Measurements from ENCODE around the gene CHRM2.

Gene CHRM2

DNA sequence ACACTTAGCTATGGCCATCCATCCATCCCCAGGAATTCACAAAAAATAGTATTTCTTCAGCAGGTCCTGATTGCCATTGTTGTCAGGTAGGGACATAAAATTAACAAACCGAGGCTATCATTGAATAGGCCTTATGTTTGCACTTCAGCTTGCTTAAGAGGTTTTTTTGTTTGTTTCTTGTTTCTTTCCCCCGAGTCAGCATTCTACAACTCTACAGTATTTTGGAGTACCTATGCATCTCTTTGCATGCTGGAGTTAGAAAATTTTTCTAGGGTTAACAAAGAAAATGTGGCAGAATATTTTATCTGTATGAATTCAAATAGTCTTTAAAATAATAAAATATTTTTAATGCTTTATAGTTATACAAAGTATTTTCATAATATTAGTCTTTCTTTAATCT is 26.3 kb downstream of the CHRM2 start:
- DNase-seq, result no peak

DNA sequence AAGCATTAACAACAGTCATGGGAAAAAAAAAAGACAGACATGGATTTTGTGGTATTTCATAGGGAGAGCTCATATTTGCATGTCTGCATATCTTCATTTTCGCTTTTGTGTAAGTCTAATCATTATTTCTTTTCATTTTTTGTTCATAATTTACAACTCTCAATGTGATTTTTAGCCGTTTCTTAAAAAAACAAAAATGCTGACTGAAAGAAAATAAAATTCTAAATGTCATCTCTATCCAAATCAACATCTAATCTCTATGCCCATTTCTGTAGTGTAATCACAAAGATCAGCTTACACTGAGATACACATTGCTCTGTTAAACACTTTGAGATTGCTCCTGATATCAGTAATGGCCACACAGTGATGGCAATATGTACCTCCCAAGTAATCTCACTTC is 29.2 kb downstream of the CHRM2 start:
- no peak for DNase-seq

DNA sequence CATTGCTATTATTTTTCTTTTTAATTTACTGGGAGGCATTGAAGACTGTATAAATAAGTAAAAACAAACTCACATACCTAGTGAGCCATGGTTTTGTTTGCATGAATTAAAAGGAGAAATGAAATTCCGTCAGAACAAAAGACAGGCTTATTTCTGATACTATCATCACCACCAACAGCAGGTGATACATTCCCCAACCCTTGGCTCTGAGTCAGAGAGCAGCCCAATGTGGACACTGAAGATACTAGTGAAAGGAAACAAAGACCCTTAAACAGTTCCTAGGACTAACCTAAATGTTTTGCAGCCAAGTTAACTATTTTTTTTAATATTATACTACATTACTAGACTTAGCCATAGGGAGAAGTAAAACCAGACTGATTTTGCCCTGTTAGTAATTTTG is 31.6 kb downstream of the CHRM2 start:
- DNase-seq, result no peak

DNA sequence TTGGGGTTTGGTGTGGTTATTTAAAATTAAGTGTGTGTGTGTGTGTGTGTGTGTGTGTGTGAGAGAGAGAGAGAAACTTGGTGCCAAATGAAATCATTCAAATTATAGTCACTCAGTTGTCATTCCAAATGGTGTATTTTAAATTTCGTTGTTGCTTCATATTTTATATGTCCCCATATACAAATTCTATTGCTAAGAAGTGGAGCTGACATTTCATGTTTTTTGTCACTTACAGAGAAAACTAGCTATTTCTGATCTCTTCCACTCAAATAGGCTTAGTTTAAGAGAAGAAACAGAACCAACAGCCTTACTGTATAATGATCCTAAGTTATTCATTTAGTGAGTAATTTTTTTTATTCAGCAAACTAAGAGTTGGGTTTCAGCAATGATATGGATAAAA is 42.3 kb downstream of the CHRM2 start:
- no peak for DNase-seq

DNA sequence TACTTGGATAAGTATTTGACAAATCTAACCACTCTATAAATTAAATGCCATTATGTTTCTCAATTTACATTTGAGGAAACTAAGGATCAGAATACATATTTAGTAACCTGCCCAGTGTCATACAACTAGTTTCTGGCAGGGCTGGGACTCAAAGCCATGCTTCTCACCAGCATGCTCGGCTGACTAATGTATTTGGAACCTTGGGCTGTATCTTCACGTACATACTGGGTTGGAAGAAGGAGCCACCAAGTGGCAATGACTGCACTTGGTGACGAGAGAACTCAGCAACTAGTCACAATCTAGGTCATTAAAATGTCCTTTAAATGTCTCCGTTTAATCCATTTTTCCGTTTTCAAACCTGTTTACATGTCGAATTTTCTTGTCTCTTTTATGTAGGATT is 42.9 kb downstream of the CHRM2 start:
- no peak for DNase-seq

DNA sequence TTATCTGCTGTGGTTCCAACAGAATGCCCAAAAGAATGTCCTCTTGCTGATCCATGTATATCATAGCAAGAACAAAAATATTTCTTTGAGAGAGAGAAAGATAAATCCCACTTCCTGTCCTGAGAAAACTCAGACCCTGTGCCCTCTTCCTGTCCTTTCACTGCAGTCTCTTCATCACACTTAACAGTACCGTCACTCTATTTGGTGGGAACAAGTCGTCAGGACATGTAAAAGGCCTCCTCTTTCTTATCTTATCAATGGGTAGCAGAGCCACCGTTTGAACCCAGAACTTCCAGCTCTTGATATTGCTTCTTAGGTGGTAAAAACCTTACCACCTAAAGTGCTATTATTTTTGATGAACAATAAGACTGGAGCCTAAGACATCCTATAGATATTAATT is 43.9 kb downstream of the CHRM2 start:
- no peak for DNase-seq

DNA sequence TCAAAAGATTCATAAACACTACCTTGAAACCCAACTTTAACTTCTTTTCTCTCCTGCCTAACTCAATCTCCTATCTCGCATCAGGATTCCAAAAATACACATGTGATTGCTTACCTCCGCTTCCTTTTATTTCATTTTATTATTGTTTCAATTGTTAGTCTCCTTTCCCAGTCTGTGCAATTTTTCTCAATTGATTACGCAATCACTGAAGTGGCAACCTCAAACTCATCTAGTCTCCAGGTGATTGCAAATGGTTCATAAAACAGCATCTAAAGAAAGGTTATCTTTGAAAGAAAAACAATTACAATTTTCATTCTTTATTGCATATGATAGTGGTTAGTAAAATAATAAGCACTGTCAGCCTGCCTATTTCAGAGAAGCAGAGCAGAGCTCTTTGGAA is 45.6 kb downstream of the CHRM2 start:
- DNase-seq, result no peak

DNA sequence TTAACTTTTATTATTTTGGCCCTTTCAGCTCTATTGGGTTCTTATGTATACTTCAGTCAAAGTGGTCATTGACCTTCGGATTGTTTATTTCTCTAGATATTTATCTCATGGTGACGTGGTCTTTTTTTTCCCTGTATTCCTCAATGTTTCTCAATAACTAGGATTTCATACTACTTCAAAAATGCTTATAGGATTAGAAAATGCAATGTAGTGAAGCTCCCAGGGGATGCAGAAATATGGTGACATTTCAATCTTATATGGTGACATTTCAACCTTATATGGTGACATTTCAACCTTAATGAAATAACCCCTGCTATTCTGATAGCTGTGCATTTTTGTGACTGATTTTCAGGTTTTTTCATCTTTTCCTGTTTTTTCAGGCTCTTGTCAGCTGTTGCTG is 51.4 kb downstream of the CHRM2 start:
- DNase-seq, result no peak

DNA sequence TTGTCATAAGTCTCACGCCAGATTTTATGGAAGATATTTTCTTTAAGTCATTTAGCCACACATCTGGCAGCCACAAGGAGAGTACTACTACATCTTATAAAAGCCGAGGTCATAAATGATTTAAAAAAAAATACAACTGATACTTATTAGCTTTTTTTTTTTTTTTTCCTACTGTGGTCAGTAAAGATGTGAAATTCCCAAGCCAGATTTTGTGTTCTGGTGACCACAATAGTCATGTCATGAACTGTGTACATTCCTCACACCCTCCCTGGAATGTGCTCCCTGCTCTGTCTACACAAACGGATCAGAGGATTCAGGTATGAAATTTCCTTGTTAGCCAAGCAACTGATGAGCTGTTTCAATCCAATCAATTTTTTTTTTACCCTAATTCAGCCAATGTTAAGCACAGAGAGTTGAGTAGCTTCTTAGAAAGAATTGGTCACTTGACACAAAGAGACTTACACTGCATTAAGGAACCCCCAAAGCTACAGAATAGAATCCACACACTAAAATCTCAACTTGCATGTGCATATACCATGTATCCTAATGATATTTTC is 54.7 kb downstream of the CHRM2 start:
- no peak for DNase-seq

DNA sequence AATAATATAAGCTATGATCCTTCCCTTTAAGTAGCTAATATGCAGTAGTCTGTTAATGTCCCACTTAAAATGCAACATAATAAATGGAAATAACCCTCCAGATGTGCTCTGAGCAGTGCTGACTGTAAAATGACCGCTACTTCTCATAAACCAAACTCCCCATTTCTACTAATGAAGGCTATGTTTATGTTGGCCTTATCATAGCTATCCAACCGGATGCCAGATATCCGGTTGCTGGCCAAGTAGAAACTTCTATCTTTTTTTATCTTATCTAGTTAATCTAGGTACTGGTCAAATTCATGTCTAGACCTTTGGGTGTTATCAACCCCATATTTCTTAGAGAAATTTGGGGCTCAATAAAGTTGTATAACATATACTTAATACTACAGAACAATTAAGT is 56.6 kb downstream of the CHRM2 start:
- no peak for DNase-seq

DNA sequence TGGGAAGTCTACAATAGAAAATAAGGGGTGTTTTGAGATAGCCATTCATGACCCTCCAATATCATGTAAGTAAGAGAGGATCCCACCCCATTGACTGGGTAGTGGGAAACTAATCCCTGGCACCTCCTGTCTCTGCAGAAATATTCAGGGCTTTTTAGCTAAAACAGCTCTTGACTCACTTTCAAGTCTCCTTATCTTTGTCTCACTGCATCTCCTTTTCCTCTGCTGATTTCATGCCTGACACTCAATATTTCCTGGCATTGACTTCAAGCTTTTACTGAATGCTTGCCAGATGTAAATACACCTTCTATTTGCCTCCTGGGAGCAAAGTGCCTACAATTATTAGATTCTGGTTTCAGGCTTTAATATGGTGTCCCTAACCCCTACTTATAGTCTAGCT is 57.1 kb downstream of the CHRM2 start:
- no peak for DNase-seq

DNA sequence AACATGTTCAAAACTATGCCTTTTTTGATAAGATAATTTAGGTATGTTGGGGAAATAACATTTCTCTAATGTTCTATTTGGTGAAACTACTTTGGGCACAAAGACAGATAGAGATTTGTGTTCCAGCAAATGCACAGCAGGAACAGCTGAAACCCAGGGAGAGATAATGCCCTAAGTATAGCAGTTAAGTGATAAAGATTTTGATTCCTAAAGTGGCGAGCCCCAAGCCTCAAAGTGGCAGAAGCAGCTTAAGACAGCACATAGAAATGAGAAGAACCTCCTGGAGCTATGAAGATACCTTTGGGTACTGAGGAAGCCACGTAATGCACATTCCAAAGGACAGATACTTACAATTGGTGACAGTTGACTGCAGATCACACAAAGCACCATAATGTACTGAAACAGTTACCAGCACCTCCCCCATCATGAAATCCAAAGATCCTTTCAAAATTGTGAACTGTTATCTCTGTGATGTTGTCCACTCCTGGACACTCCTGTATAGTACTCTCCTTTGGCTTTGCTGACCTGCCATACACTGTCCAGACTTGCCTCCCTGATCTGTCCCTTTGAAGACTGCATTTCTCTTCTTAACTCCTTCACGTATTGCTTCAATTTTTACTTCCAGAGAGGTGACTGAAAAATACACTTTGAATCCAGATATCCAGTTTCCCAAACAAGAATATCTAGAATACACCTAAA is 62.9 kb downstream of the CHRM2 start:
- no peak for DNase-seq

DNA sequence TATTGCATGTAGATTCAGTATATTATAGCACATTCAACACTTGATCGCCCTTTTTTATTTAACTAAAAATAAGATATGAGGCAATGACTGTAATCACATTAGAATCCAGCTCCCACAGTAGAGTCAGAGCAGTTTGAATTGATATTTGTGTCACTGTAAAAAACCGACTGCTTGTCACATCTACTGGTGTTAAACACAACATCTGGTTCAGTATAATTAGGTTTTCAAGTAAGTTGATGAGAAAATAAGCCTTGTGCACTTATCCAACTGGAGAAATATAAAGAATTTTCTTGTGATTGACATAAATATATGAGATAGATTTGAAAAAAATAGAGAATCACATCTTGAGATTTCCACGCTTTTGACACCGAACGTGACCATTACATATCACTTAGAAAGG is 69.0 kb downstream of the CHRM2 start:
- no peak for DNase-seq

DNA sequence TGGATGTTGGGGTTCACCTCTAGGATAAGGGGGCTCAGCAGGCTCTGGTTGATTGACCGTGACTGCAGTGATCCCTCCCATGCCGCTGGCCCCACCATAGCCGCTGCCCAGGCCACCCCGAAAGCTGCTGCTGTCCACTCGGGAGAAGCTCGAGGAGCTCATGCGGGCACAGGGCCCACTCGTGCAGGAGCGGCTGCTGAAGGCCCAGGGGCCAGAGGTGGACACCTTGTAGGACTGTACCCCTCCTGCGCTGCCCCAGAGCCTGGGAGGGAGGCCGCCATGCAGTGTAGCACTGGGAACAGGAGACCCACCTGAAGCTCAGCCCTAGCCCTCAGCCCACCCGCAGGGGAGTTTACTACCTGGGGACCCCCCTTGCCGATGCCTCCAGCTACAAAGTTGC is 70.0 kb downstream of the CHRM2 start:
- no peak for DNase-seq

DNA sequence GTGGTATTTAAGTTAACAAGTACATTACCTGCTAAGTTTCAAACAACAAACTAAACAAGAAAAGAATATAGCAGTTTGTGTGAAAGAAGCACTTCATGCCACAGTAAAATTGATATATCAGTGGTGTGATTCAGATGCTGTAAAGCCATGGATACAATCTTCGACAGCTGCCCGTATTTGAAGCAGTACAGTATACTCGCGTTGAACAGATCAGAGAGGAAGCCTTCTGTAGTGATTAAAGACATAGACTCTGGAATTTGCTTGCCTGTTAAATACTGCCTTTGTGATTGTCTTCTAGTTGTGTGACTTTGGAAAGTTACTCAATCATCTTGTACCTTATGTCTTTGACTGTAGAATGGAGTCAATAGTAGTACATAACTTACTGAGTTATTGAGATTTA is 71.7 kb downstream of the CHRM2 start:
- no peak for DNase-seq

DNA sequence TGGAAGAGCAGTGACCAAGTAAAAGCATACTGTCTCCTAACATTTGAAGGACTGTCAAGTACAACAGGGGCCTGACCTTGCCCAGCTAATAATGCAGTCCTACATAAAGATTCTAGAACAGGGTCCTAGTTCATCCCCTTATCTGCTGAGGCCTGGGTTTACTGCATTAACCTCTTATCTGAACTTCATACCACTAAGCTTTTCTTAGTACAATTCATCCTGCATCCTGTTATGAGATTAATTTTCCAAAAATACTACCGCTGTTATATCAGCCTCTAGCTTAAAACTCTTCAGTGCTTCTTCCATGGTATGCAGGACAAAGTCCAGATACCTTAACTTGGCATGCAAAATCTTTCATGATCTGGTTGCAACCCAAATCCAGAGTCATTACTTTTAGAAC is 72.5 kb downstream of the CHRM2 start:
- no peak for DNase-seq

DNA sequence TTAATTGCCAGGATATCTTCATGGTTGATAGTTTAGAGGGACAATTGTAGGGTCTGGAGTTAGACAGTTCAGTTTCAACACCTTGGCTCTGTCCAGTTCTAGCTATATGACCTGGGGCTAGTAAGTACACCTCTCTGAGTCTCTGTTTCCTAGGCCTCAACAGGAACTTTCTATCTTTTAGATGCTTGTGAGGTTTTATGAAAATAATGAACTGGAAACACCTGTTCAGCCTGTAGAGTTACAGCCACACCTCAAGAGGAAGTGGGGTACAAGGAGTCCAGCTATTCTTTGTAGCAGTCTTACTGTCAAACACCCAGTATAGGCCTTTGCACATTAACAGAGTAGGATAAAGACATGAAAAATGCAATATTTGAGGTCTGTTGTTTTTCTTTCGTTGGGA is 73.4 kb downstream of the CHRM2 start:
- no peak for DNase-seq

DNA sequence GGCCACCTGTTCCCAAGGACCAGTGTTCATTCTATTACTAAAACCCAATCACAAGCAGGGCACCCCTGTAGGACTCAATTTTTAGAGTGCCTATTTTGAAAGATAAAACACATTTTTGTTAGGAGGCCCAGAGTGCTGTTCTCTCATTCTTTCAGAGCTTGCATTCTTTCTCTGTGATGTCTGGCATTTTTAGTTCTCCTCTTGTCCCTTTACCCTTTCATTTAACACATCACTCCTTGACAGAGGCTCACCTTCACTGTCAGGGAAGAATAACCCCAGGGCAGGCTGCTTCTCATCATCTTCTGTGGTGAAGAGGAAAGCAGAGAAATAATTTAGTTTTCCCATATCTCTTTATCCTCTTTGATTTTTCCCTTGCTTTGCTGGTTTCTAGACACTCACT is 73.9 kb downstream of the CHRM2 start:
- no peak for DNase-seq

DNA sequence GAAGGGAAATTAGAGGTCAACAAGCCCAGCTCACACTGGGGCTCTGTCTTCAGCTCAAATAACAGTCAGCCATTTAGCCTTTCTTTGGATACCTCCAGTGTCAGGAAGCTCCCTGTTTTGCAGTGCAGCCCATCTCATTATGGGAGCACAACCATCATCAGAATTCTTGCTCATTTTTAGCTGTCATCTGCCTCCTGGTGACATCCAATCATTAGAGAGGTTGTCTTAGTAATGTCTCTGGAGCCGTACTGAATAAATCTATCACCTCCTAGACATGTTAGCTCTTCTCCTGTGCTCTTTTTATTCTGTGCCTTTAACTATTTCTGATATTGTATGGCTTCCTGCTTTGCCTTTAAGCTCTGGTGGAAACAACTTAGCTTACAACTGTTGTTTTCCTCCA is 74.5 kb downstream of the CHRM2 start:
- no peak for DNase-seq

DNA sequence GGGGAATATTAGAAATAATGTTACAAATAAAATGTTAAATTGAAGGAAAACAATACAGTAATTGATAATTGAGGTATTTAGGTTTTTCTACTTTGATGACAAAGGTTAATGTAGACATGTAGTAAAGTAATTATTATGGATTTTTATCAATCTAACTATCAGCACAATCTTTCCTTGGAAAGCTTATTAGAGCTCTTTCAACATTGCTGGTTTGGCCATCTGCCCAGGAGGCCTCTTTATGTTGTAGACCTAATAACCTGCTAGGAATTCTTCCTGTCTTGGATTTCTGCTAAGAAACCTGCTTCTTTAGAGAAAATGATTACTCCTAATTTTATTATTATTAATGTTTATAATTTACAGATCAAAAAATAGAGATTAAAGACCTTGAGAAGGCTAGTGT is 78.9 kb downstream of the CHRM2 start:
- no peak for DNase-seq

DNA sequence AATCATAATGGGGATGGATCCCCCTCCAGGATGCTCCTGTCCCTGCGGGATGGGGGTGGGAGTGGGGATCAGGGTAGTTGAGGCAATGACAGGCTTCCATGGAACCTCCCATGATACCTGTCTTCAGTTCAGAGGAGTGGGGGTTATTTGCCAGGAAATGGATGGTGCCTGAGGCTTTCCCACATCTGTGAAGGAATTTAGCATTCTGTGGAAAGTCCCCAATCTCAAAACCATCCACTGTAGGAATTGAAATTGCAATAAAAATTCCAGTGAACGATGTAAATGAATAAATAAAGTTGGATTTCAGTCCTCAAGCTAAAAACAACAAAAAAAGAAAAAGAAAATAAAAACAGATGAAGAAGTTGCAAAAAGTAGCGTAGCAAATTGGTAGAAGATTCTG is 81.9 kb downstream of the CHRM2 start:
- DNase-seq, result no peak

DNA sequence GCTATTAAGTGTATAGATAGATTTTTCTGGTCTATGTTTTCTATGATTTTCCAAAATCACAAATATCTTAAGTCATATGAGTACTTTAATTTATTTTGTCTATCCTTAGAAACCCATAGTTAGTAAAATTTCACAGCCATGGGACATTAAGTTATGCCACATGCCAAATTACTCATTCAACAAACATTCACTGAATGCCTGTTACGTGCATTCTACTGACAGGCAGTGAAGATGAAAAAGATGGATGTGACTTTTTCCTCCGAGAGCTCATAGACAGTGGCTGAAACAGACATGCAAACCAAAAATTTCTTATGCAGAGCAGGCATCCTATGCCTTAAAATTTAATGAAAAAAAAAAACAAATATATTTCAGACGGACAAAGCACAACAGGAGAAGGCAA is 84.9 kb downstream of the CHRM2 start:
- DNase-seq, result no peak

DNA sequence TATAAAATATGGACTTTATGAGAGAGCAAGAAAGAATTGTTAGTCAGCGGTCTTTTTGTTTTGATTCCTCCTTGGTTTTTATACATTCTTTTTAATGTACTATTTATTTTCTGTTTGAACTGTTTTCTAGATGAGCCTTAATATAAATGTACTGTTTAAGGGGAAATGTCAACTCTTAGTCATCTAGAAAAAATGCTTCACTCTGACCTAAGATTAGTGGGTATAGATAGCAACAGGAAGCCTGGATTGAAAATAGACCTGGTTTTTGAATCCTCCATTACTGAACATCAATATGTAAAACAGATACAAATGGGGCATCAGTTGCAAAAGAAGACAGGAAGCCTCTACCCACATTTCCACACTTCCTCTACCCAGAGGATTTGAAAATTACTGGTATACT is 87.8 kb downstream of the CHRM2 start:
- DNase-seq, result no peak

DNA sequence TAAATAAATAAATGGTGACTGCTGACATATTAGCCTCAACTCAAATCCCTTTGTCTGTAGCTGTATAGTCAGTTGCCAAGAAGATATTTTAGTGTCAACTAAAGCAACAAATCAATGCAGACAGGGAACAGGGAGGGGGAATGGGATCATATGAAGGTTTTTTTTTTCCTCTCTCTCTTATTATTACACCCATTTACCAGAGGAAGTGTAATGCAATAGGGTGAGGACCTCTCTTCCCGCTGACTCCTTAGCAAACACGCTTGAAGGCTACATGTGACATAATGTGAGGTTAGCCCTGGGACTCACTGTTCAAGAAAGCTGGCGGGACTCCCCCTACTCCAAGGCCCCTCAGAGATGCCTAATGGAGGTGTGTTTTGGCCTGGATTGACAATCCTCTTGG is 88.2 kb downstream of the CHRM2 start:
- DNase-seq, result no peak

All from amygdala (tissue), 56 donors.